ENCODE measurements around the gene MED13L.

DNA sequence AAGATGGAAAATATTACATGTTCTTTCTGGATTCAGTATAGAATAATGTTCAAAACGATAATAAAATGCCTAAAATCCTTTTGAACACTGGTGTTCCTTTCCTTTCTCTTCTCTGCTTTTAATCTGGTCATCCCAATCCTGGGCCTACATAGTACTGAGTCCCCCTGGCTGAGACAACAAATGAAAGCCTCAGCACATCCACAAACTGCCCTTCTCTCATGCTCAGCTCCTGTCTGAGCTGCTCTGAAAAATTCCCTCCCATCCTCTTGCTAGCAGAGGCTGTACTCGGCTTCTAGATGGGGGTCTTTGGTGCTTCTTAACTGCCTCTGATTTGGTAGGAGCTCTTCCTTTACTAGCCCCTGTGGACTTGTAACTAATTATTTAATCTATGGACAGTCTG is 232.3 kb downstream of the MED13L start:
- no peak for TF ChIP-seq EP300 (IDR thresholded peaks at IDR 0.05; ENCODE audit: low read depth)
- TF ChIP-seq, protein P1, sequence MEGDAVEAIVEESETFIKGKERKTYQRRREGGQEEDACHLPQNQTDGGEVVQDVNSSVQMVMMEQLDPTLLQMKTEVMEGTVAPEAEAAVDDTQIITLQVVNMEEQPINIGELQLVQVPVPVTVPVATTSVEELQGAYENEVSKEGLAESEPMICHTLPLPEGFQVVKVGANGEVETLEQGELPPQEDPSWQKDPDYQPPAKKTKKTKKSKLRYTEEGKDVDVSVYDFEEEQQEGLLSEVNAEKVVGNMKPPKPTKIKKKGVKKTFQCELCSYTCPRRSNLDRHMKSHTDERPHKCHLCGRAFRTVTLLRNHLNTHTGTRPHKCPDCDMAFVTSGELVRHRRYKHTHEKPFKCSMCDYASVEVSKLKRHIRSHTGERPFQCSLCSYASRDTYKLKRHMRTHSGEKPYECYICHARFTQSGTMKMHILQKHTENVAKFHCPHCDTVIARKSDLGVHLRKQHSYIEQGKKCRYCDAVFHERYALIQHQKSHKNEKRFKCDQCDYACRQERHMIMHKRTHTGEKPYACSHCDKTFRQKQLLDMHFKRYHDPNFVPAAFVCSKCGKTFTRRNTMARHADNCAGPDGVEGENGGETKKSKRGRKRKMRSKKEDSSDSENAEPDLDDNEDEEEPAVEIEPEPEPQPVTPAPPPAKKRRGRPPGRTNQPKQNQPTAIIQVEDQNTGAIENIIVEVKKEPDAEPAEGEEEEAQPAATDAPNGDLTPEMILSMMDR (IDR thresholded peaks at IDR 0.05): no peak

Data from transverse colon (tissue), 3 donors.